Loucy (cell line): ENCODE measurements around the gene GATA3.

Experiments
- H2AFZ ChIP-seq: fragments of 200-600 bp; sonication (generic); 2 replicates; pipeline ENCODE4 v1.6.0; 2016; ENCODE audit warnings: antibody characterized with exemption, mild to moderate bottlenecking, low read length, moderate library complexity
- H3F3A ChIP-seq: fragments of 200-600 bp; 2 replicates; pipeline ENCODE4 v1.6.0; 2016; ENCODE audit warnings: antibody characterized with exemption, low read depth, mild to moderate bottlenecking
- H3K27me3 ChIP-seq: fragments of 200-600 bp; sonication (generic); 2 replicates; pipeline ENCODE4 v1.6.1; 2014; ENCODE audit warnings: low read length, mild to moderate bottlenecking; ENCODE audit not compliant: insufficient read depth, poor library complexity, severe bottlenecking
- H3K36me3 ChIP-seq: fragments of 200-600 bp; sonication (generic); 2 replicates; pipeline ENCODE4 v1.6.1; 2016; ENCODE audit warnings: low read length; ENCODE audit not compliant: insufficient read depth
- H3K4me1 ChIP-seq: fragments of 200-600 bp; sonication (generic); 2 replicates; pipeline ENCODE4 v1.5.1; 2014; ENCODE audit warnings: low read length, mild to moderate bottlenecking; ENCODE audit not compliant: insufficient read depth, poor library complexity, severe bottlenecking
- H3K4me2 ChIP-seq: fragments of 200-600 bp; sonication (generic); 2 replicates; pipeline ENCODE4 v1.6.0; 2014; ENCODE audit warnings: antibody characterized with exemption, low read length, low read depth, mild to moderate bottlenecking; ENCODE audit not compliant: poor library complexity, severe bottlenecking
- H3K4me3 ChIP-seq: fragments of 200-600 bp; sonication (generic); 2 replicates; pipeline ENCODE4 v1.5.1; 2014; ENCODE audit warnings: low read length, mild to moderate bottlenecking, mixed read lengths; ENCODE audit not compliant: poor library complexity, severe bottlenecking
- H3K79me2 ChIP-seq: fragments of 200-600 bp; sonication (generic); 2 replicates; pipeline ENCODE4 v1.6.1; 2014; ENCODE audit warnings: low read length; ENCODE audit not compliant: insufficient read depth
- H3K9ac ChIP-seq: fragments of 200-600 bp; sonication (generic); 2 replicates; pipeline ENCODE4 v1.6.0; 2014; ENCODE audit warnings: mild to moderate bottlenecking, low read depth, low read length, moderate library complexity; ENCODE audit not compliant: poor library complexity, severe bottlenecking
- H3K9me2 ChIP-seq: fragments of 200-600 bp; sonication (generic); replicated peaks from 2 replicates; pipeline ENCODE4 v1.6.1; 2016; ENCODE audit warnings: low read depth, low read length, mixed read lengths
- H3K9me3 ChIP-seq: fragments of 200-600 bp; sonication (generic); 2 replicates; pipeline ENCODE4 v1.6.1; 2014; ENCODE audit warnings: mild to moderate bottlenecking, antibody characterized with exemption, low read length, low read depth; ENCODE audit not compliant: insufficient read depth
- H4K20me1 ChIP-seq: fragments of 200-600 bp; sonication (generic); 2 replicates; pipeline ENCODE4 v1.6.0; 2014; ENCODE audit warnings: antibody characterized with exemption, low read length, mild to moderate bottlenecking; ENCODE audit not compliant: insufficient read depth, poor library complexity, severe bottlenecking
- EZH2phosphoT487 ChIP-seq: fragments of 200-600 bp; IDR thresholded peaks from 2 replicates; pipeline ENCODE4 v1.6.1; 2018; ENCODE audit warnings: antibody characterized with exemption, mild to moderate bottlenecking, moderate library complexity, borderline replicate concordance
- TF ChIP-seq, protein P1 (sequence below): fragments of 200-600 bp; sonication (generic); conservative IDR thresholded peaks from 2 replicates; pipeline ENCODE4 v1.5.1; 2014; ENCODE audit warnings: mild to moderate bottlenecking, antibody characterized with exemption, low read length

The GATA3 gene

GRCh38 chr10:8033812-8034465 is 20.5 kb upstream of the GATA3 start:
- TF ChIP-seq, protein P1, sequence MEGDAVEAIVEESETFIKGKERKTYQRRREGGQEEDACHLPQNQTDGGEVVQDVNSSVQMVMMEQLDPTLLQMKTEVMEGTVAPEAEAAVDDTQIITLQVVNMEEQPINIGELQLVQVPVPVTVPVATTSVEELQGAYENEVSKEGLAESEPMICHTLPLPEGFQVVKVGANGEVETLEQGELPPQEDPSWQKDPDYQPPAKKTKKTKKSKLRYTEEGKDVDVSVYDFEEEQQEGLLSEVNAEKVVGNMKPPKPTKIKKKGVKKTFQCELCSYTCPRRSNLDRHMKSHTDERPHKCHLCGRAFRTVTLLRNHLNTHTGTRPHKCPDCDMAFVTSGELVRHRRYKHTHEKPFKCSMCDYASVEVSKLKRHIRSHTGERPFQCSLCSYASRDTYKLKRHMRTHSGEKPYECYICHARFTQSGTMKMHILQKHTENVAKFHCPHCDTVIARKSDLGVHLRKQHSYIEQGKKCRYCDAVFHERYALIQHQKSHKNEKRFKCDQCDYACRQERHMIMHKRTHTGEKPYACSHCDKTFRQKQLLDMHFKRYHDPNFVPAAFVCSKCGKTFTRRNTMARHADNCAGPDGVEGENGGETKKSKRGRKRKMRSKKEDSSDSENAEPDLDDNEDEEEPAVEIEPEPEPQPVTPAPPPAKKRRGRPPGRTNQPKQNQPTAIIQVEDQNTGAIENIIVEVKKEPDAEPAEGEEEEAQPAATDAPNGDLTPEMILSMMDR: no peak
- TF ChIP-seq EZH2phosphoT487: no peak
- no peak overlapping the region for H3K9ac ChIP-seq
- H3K36me3 ChIP-seq: no peaks in the 10 kb centered on the region
- H3K4me3 ChIP-seq: no peak overlapping the region
- H2AFZ ChIP-seq: no peak overlapping the region
- no peaks in the 10 kb centered on the region for H3K9me2 ChIP-seq
- no peaks in the 10 kb centered on the region for H3K9me3 ChIP-seq
- H4K20me1 ChIP-seq: no peaks in the 10 kb centered on the region
- no peaks in the 10 kb centered on the region for H3F3A ChIP-seq
- no peak overlapping the region for H3K4me2 ChIP-seq
- H3K79me2 ChIP-seq: no peaks in the 10 kb centered on the region
- H3K4me1 ChIP-seq: no peaks in the 10 kb centered on the region
- no peaks in the 10 kb centered on the region for H3K27me3 ChIP-seq

DNA sequence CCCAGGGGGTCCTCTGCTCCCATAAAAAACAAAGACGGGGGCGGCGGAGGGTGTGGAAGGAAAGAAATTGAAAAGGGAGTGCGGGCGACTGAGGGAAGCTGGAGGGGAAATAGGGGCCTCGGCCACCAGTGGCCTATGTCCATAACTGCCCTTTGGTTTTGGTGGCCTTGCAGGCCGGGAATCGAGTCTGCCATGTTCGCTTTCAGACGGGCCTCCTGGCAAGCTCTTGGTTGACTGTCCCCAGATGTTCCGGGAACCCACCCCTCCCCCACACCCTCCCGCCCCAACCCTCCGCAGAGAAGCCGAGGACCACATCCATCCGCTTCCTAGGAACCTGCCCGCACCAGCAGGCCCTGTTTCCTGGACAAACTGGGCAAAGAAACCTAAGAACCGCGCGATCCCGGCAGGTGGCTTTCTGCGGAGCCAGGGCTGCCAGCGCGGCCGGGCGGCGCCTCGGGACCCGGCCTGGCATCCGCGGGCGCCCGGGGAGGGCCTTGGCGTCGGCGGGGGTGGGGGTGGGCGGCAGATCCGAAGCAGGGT is 20.0 kb upstream of the GATA3 start:
- H3K9me3 ChIP-seq: no peaks in the 10 kb centered on the region
- H3K4me2 ChIP-seq: no peak overlapping the region
- no peaks in the 10 kb centered on the region for H3K79me2 ChIP-seq
- no peak overlapping the region for H3K9ac ChIP-seq
- H3K9me2 ChIP-seq: no peaks in the 10 kb centered on the region
- TF ChIP-seq EZH2phosphoT487: no peak
- TF ChIP-seq, protein P1: no peak
- no peak overlapping the region for H2AFZ ChIP-seq
- no peaks in the 10 kb centered on the region for H3K27me3 ChIP-seq
- H3K4me3 ChIP-seq: no peak overlapping the region
- no peaks in the 10 kb centered on the region for H4K20me1 ChIP-seq
- no peaks in the 10 kb centered on the region for H3K4me1 ChIP-seq
- H3K36me3 ChIP-seq: no peaks in the 10 kb centered on the region
- H3F3A ChIP-seq: no peaks in the 10 kb centered on the region

- no peaks in the 10 kb centered on the region for H3K4me1 ChIP-seq
- no peaks in the 10 kb centered on the region for H3K36me3 ChIP-seq
- no peaks in the 10 kb centered on the region for H4K20me1 ChIP-seq
- TF ChIP-seq EZH2phosphoT487: no peak
- no peaks in the 10 kb centered on the region for H3K27me3 ChIP-seq
- no peaks in the 10 kb centered on the region for H3K79me2 ChIP-seq
- H3K4me3 ChIP-seq: no peak overlapping the region
- no peak overlapping the region for H2AFZ ChIP-seq
- H3K4me2 ChIP-seq: no peak overlapping the region
- H3K9me3 ChIP-seq: no peaks in the 10 kb centered on the region
- H3K9ac ChIP-seq: no peak overlapping the region
- H3F3A ChIP-seq: no peaks in the 10 kb centered on the region
- H3K9me2 ChIP-seq: no peaks in the 10 kb centered on the region
Observed at GRCh38 chr10:8035006-8035640, 19.4 kb upstream of the GATA3 start.
